HFFc6 (cell line): ENCODE measurements around the gene C1QTNF12. TPM values are rescaled to one million over a fixed set of nuclear protein-coding genes. Genes with fewer than 3 reads are reported as not detected.

Experiments used
- DNase-seq: peaks from one replicate; pipeline ENCODE4 v3.0.0-alpha.2; 2018
- H3K27ac Mint-ChIP-seq: 2 replicates; pipeline ENCODE4 v1.8.0; 2020; ENCODE audit warnings: mild to moderate bottlenecking, mixed read lengths
- H3K27me3 Mint-ChIP-seq: 2 replicates; pipeline ENCODE4 v1.8.0; 2021; ENCODE audit warnings: mild to moderate bottlenecking, moderate library complexity, mixed read lengths; ENCODE audit not compliant: insufficient read depth
- H3K36me3 Mint-ChIP-seq: 2 replicates; pipeline ENCODE4 v1.8.0; 2021; ENCODE audit warnings: low read depth, mixed read lengths
- H3K4me1 Mint-ChIP-seq: 2 replicates; pipeline ENCODE4 v1.8.0; 2020; ENCODE audit warnings: low read depth, mixed read lengths
- H3K4me3 Mint-ChIP-seq: 2 replicates; pipeline ENCODE4 v1.8.0; 2020; ENCODE audit warnings: mild to moderate bottlenecking, moderate library complexity, mixed read lengths
- H3K9me3 Mint-ChIP-seq: 2 replicates; pipeline ENCODE4 v1.8.0; 2020; ENCODE audit warnings: mild to moderate bottlenecking, mixed read lengths
- total RNA-seq, 6 experiments: library from RNA; stranded (reverse); fragmentation: NEBNext Ultra II Directional; extraction: Animal tissue kit (Norgen Biotek cat#: 25700); gene quantifications; 2 replicates in 1 of 6; 3 replicates in 5 of 6; pipeline ENCODE4 v1.2.3, GENCODE V29; 2021
- TF ChIP-seq, protein P1 (sequence below): fragments of 200-600 bp; sonication (generic); IDR thresholded peaks from 2 replicates; pipeline ENCODE4 v1.5.0; 2021; ENCODE audit warnings: antibody characterized with exemption, mild to moderate bottlenecking

The C1QTNF12 gene
- total RNA-seq, 6 experiments from 2014 or later, result 0.31 to 1.7 (median 1.1) TPM

DNA sequence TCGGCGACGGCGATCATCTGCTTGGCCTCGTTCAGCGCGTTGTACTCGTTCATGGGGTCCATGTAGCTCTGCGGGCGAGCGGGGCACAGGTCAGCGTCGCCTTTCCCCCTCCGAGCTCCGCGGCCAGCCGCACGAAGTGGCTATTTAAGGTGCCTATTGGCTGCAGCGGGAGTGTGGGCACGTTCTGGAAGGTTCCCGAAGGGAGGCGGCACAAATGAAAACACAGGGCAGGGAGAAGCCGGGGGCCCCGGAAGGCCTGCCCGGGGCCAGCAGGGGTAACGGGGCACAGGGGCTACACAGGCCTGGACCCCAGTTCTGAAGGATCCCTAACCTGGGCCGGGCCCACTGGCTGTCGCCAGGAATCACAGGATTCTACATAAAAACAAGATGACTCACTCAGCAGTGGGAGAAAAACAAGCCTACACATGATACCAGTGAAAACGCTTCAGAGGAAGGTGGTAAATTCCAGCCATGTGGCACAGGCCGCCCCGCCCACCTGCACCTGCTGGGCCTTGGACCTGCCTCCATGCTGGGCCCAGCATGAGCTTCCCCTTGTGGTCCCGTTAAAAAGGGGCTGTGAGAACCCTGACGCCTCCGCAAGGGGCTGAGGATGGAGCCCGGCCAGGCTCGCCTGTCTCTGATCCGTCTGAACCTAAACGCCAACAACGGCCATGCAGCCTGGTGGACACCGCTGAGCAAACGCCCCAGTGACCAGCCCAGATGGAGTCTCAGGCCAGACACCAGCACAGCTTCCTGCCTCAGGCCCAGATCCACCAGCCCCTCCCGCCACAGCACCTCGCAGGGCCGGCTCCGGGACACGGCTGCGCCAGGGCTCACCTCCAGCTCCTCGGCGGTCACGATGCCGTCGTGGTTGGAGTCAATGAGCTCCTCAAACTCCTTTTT is 28.6 kb downstream of the C1QTNF12 start:
- H3K9me3 Mint-ChIP-seq, result no peaks in the 10 kb centered on the region
- TF ChIP-seq, protein P1, sequence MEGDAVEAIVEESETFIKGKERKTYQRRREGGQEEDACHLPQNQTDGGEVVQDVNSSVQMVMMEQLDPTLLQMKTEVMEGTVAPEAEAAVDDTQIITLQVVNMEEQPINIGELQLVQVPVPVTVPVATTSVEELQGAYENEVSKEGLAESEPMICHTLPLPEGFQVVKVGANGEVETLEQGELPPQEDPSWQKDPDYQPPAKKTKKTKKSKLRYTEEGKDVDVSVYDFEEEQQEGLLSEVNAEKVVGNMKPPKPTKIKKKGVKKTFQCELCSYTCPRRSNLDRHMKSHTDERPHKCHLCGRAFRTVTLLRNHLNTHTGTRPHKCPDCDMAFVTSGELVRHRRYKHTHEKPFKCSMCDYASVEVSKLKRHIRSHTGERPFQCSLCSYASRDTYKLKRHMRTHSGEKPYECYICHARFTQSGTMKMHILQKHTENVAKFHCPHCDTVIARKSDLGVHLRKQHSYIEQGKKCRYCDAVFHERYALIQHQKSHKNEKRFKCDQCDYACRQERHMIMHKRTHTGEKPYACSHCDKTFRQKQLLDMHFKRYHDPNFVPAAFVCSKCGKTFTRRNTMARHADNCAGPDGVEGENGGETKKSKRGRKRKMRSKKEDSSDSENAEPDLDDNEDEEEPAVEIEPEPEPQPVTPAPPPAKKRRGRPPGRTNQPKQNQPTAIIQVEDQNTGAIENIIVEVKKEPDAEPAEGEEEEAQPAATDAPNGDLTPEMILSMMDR, result no peak
- H3K27me3 Mint-ChIP-seq, result 0 out of 2 replicates have a peak, but pooled peaks cover 1% of the 10 kb centered on the region
- H3K4me1 Mint-ChIP-seq, result no peaks in the 10 kb centered on the region
- no peak overlapping the region for H3K27ac Mint-ChIP-seq
- DNase-seq, result no peak
- peaks cover 18% of the 10 kb centered on the region for H3K36me3 Mint-ChIP-seq
- no peak overlapping the region for H3K4me3 Mint-ChIP-seq

DNA sequence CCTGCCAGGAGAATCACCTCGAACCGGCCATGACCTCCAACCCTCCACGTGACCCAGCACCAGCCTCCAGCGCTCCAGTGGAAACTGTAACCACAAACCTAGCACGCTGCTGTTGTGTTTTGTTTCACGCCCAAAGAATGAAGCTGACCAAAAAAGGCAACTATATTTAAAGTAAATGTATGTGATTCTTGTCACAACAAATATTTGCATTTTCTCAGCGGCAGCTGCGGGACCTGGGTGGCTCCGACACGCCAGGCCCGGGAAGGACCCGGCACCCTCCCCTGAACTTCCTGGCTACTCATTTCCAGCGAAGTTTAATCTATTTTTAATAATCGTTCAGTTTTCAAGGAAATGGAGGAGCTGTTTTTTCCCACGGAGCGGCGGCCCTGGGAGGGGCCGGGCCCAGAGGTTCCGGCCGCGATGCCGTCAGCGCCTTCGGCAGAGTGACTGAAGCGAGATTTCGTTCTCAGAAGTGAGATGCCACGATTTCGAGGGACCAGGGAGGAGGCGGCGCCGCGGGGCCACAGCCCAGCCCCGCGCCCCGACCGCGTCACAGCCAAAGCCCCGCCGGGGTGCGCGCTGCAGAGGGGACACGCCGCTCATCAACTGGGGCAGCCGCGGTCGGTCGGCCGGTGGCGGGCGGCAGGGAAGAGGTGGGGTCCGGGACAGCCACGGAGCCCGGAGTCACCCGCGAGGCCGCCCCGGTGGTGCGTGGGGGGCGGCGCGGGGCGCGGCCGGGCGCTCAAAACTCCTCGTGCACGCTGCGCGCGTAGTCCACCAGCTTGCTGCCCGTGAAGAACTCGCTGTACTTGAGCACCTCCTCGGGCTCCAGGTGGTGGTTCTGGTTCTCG is 29.5 kb downstream of the C1QTNF12 start:
- Mint-ChIP-seq H3K27me3 (0 out of 2 replicates have a peak, but pooled peaks cover 1% of the 10 kb centered on the region), H3K4me1 (no peaks in the 10 kb centered on the region), H3K4me3 (no peak overlapping the region), H3K9me3 (no peaks in the 10 kb centered on the region), H3K36me3 (peaks cover 15% of the 10 kb centered on the region), H3K27ac (no peak overlapping the region)
- DNase-seq, result no peak
- TF ChIP-seq, protein P1, result no peak

DNA sequence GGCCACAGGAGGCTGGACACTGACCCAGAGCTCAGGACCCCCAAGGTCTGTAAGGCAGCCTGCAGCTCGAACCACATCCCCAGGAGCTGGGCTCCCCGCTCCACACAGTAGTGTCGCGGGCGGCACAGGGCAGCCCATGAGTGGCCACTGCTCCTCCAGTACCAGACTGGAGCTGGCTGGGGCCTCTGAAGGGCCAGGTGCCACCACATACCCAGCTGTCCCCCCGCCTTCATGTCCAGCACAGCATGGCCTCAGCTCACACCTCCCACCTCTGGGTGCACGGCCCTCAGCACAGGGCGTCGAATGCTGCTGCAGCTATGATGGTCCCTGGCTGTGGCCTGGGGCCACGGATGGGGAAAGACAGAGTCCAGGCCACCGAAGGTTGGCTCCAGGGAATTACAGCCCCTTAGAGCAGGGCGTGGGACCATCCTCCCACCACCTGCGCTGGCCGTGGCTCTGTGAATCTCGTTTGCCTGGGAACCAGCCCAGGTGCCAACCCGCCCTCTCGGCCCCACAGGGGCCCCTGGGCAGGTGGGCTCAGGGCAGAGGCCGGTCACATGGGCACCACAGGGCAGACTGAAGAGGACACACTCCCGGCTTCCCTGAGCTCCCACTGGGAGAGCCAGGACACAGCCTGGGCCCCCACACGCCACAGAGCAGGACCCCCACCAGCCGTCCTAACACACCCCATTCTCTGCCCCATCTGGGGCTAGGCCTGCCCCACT is 30.5 kb downstream of the C1QTNF12 start:
- peaks cover 15% of the 10 kb centered on the region for H3K36me3 Mint-ChIP-seq
- 0 out of 2 replicates have a peak, but pooled peaks cover 1% of the 10 kb centered on the region for H3K27me3 Mint-ChIP-seq
- DNase-seq, result no peak
- no peak overlapping the region for H3K4me3 Mint-ChIP-seq
- no peak overlapping the region for H3K27ac Mint-ChIP-seq
- no peaks in the 10 kb centered on the region for H3K9me3 Mint-ChIP-seq
- TF ChIP-seq, protein P1, result no peak
- no peaks in the 10 kb centered on the region for H3K4me1 Mint-ChIP-seq

GRCh38 chr1:1215080-1215676 is 31.3 kb downstream of the C1QTNF12 start:
- TF ChIP-seq, protein P1, result no peak
- no peak for DNase-seq
- peaks cover 8% of the 10 kb centered on the region; the same call in 1 of the 2 replicates for H3K36me3 Mint-ChIP-seq
- H3K4me1 Mint-ChIP-seq, result no peaks in the 10 kb centered on the region
- 0 out of 2 replicates have a peak, but pooled peaks cover 1% of the 10 kb centered on the region for H3K27me3 Mint-ChIP-seq
- H3K9me3 Mint-ChIP-seq, result no peaks in the 10 kb centered on the region
- H3K4me3 Mint-ChIP-seq, result no peak overlapping the region
- no peak overlapping the region for H3K27ac Mint-ChIP-seq
